Activated CD4-positive, alpha-beta T cell treated with anti-CD3 and anti-CD28 coated beads, Interleukin-10, Interleukin-2, amounts not matched to agents 100 ng/mL and 50 ng/mL, durations not matched to agents 16 hours and 8 hours (primary cell): ENCODE data around the gene MMEL1.
A peak's percentile ranks its signal among the peaks of the same experiment; 100 is the strongest.

Experiments used
- DNase-seq: peaks from one replicate; pipeline ENCODE4 v3.0.0-alpha.2; 2020

The MMEL1 gene

DNA sequence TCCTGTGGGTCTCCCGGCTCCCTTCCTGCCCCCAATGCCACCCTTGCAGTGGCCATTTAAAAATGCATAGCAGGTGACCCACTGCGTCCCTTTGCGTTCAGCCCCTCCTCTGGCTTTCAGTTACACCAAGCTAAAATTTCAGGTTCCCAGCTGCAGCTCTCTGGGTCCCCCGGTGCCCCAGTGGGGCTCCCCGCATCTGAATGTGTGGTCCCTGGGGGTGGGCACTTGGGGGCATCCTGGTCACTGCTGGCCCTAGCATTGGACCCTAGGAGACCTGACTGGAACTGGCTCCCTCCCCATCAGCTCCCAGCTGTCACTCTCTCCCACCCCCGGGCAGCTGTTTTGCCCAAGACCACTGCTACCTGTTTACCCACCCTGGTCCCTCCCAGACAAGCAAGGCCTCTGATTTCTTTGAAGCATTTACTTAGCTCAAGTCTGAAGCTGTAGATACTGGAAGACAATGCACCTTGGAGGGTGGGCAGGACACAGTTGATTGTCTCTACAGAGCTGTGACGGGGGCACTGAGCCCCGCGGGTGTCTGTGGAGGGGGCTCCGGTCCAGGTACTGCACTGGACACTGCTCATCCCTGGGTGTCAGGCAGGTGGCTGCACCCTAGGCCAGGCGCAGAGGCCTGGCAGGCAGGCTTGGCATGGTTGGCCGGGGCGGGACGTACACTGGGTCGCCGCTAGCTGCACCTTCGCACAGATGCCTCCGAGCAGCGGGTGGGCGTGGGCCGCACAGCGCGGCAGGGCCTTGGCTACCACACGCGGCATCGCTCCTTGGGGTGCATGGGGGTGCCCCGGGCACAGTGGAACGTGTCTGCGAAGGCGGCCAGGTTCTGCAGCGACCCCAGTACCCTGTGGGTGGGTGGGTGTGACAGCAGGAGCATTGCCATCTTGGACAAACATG, 42.3 kb downstream of the MMEL1 start:
- DNase-seq, result no peak

DNA sequence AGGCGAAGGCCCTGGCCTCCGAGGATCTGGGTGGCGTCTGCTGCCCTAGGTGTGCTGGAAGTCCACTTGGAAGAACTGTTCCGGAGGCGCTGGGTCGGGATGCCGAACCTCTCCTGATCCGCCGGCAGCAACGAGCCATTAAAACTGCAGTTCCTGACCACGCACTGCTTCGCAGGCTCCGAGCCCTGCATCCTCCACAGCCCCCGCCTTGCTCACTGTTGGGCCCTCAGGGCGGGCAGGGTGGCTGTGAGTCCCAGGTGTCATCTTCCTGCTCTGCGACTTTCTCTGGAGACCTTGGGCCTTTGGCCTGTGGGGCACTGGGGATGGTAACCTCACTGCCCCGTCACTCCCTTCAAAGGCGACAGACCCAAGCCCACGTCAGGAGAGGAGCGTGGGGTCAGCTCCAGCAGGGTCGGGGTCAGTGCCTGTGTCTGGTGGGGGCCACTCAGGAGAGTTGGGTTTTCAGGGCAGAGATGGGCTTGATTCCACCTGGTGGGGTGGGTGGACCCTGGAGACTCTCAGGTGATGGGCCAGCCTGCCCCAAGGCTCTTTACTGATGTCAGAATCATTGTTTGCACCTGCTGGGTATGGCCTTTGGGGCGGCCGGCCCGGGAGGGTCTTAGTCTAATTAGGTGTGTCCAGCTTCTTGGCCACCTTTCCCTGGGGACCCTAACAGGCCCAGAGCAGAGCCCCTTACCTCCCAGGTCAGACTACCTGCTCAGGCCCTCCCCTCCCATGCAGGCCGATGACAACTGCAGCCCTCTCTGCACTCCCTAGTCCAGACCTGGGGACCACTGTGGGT, 43.2 kb downstream of the MMEL1 start:
- no peak for DNase-seq

DNA sequence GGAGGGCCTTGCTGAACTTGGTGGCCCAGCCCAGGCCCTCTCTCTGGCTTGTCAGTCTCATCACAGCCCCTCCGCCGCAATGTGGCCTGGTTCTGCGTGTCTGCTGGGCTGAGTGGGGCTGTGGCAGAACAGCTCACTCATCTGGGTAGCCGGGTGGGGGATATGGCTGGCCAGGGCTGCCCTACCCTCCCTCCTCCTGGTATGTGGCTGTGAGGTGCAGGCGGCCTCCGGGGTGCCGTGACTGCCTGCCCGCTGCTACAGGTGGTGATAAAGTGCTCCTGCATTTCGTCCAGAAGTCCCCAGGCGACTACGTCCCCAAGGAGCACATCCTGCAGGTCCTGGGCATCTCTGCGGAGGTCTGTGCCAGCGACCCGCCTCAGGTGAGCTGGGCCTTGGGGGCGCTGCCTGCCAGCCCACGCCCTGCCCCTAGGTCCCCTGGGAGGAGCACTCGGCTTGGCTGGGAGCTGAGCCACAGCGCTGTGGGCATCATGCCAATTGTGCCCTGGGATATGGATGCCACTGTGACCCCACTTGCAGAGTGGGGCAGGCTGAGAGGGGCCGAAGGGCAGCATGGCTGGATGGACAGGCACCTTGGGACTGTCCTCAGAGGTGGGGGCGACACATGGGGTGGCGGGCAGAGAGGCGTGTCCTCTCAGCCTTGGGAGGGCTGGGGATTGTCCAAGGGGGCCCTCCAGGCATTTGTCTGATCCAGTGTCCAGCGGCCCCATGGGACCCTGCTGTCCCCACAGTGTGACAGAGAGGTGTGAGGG, 44.0 kb downstream of the MMEL1 start:
- no peak for DNase-seq

DNA sequence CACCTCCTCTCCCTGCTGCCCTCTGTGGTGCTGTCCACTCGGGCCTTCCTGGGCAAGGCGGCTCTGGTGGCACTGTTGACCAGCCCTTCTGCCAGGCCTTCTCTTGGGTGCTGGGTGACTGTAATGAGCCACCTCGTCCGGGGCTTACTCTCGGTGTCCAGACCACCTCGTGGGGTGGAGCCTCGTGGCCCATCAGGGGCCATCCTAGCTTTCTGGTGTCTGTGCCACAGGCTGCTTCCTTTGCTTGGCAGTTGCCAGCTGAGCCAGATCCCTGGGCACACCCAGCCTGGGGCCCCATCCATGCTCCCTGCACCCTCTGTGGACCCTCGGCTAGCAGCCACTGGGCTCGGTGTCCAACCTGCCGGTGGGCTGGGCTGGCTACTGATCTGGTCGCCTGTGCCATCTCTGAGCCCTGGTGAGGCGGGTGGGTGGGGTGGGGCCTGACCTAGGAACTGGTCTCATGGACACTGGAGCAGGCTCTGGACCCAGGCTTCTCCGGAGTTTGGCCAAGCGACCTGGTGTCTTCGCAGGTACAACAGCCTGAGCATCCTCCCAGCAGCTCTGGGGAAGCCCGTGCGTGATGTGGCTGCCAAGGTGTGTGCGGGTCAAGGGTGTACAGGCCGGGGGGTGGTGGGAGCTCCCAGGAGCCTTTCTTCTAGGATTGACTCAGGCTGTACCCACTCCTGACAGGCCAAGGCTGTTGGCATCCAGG, 44.8 kb downstream of the MMEL1 start:
- no peak for DNase-seq

DNA sequence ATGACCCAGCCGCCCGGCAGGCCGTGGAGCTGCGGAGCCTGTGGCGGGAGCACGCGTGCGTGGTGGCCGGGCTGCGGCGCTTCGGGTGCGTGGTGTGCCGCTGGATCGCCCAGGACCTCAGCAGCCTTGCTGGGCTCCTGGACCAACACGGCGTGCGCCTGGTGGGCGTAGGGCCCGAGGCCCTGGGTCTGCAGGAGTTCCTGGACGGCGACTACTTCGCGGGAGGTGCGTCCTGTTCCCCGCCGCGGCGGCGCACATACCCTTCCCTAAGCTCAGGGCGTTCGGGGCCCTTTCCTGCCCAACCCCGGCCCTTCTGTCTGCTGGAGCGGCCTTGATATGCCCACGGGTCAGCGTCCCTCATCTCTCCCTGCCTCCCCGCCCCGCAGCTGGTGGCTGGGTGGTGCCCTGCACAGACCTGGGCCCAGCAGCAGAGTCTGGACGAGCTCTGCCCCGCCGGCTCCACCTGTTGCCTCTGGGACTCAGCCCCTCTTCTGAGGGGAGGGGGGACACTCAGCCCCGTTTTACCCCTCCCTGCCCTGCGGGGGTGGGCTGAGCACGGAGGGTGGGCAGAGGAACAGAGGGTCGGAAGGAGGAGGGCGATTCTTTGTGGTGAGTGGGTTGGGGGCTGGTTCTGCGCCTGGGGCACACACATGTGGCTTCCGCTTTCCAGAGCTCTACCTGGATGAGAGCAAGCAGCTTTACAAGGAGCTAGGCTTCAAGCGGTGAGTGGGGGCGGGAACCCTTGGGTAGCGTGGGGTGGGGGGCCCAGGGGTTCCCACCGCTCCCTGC, 45.6 kb downstream of the MMEL1 start:
- peak; percentile 23 for DNase-seq

DNA sequence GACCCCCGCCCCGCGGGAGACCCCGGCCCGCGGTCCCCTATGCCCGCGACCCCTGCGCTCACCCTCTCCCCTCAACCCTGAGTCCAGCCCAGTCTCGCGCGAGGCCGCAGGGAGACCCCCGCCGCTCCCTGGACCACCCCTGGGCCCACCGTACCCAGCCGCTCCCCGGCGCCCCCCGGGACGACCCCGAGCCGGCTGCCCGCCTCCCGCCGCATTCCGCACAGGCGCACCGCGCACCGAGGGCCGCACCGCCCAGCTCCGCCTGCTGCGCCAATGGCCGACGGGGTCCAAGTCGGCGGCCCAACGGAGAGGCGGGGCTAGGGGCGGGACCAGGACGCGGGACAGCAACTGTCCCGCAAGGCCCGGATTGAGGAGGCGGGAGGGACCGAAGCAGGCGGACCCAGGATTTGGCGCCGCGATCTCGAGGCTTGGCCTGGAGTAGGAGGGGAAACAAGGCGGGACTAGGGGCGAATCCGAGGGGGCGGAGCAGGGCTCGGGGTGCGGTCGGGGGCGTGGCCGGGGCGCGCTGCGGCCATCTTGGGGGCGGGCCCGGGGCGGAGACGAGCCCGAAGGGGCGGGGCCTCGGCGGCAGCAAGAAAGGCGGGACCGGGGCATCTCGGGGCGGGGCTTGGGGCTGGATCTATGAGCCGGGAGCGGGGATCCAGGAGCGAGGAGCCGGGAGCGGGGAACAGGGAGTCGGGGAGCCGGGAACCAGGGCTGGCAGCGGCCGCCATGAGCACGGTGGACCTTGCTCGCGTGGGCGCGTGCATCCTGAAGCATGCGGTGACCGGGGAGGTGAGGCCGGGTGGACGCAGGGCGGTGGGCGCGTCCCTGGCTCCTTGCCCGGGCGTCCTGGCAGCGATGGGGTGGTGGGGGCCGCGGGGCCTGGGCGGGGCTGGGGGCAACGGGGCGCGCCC, 46.4 kb downstream of the MMEL1 start, which contains the start of gene PRXL2B:
TSS of gene PRXL2B (plus strand) at position 624 of the 917 bp plus-strand sequence. CDS start at position 733, 109 bp downstream.
- DNase-seq, result peak; percentile 99

DNA sequence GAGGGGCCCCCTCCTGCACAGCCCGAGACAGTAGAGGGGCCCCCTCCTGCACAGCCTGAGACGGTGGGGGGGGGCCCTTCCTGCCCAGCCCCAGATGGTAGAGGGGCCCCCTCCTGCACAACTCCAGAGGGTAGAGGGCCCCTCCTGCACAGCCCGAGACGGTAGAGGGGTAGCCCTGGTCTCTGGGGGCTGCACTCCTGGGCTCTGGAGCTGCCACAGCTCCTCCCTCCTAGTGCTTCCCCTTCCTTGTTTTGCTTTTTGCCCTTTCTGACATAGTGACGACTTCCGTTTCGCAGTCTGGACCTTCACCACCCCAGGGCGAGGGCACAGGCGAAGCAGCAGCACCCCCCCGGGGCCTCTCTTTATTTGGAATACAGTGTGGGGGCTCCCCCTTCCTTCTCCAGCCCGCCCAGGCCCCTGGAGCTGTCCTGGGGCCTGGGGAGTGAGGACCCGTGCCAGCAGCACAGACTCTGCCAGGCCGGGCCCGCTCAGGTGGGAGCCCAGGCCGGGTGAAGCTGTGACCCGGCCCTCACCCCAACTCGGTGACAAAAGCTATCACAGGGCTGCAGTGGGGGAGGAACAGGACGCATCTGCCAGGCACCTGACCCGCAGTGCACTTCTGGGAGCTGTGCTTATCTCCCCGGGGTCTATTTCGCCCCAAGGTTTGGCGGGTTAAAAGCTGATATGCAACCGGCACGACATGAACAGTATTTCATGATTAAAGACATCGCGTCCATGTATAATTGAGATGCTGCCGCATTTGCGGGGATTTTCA, 47.3 kb downstream of the MMEL1 start:
- peak; percentile 82 for DNase-seq

DNA sequence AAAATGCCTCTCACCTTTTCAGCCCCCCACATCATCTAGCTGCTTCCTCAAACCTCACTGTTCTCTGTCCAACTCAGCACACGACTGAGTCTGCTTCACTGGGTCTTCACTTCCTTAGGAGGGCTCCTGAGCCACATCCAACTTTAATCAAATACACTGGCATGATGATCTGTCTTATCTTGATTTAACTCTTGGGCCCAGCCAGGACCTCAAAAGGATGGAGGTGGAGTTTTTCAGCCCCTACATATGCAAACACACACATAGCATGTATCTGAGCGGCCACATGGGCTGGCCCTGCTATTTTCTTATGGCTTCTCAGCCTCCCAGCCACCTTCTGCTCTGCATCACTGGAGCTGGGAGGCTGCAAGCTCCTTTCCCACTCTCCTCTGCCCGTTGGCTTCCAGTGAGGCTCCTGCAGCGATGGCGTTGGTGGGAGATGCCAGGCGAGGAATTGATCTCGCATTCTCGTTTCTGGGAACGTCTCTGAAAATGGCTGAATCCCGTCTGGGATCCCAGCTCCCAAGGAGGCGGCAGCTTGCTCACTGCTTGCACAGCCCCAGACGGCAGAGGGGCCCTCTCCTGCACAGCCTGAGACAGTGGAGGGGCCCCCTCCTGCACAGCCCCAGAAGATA, 48.0 kb downstream of the MMEL1 start:
- no peak for DNase-seq

DNA sequence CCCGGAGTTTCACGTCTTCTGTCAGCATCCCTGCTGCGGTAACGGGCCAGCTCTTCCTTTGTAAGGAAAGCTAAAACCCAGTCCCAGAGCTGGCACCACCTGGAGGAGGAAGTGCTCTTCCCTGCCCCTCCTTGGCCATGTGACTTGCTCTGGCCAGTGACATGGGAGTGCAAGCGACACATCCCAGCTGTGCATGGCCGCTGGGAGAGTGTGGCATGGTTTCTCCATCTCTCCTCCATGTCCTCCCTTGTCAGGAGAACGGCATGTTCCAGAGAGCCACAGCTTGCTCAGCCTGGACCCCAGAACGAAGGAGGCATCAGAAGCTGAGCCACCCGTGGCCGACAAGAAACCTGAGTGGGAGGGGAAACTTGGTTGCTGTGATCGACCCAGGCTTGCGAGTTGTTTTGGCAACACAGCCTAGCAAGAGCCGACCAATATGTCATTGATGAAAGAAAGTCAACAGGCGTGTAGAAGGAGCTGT, 48.9 kb downstream of the MMEL1 start:
- no peak for DNase-seq

DNA sequence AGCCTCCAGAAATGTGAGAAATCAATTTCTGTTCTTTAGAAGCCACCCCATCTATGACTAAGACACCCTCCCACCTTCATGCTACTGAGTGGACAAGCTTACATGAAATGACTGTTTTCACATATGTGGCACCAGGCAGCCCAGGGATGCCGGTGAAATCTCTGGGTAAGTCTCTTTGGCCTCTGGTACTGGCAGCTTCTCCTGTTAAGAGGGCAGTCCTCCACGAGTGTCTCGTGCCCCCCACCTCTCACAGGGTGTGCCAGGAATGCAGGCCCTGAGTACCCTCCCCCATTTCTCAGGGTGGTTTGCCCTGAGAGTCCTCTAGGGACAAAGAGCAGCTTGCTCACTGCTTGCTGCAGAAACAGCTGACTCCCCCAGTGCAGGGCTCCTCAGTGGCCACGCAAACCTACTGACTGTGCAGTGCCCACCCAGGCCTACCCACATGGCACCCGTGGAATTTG, 49.5 kb downstream of the MMEL1 start:
- no peak for DNase-seq

DNA sequence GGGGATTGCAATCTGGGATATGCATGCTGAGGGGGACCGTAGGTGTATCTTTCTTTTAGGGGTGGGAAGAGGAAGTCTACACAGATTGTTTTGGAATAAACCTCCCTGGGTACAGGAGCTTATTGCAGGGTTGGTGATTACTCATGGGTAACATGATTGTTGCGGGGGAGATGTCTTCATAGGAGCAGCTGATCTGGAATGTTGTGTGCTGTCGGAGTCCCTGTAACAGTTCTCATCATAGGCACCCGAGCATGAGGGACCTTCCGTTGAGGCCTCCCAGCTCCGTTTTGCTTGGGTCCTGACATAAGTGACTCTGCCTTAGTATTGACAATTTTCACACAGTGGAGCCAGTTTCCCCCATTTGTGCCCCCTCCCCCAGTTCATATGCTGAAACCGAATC, 50.4 kb downstream of the MMEL1 start:
- no peak for DNase-seq

DNA sequence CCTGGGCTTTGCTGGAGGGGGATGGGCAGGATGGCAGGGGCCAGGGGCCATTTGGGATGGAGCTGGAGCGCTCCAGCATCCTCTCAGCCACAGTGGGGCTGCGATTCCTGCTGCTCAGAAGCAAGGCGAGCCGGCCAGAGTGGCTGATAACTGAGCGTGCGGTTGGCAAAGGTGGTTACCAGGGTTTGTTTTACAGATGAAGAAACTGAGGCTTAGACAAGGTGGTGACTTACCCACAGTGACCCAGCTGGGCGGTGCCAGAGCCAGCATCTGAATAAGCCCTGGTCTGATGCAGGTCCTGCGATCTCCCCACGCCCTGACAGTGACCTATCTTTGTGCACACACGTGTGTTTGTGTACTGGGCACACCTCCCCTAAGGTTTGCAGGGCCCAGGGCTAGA, 52.1 kb downstream of the MMEL1 start:
- no peak for DNase-seq

DNA sequence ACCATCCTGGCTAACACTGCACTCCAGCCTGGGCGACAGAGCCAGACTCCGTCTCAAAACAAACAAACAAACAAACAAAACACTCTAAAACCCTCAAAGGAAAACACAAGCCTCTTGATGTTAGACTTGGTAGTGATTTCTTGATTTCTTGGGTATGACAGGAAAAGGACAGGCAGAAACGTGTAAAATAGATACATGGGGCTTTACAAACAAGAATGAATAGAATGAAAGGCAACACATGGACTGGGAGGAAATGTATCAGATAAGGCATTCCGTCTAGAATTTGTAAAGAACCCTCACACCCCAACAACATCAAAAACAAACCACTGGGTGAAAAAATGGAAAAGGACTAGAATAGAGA, 54.1 kb downstream of the MMEL1 start:
- DNase-seq, result no peak

DNA sequence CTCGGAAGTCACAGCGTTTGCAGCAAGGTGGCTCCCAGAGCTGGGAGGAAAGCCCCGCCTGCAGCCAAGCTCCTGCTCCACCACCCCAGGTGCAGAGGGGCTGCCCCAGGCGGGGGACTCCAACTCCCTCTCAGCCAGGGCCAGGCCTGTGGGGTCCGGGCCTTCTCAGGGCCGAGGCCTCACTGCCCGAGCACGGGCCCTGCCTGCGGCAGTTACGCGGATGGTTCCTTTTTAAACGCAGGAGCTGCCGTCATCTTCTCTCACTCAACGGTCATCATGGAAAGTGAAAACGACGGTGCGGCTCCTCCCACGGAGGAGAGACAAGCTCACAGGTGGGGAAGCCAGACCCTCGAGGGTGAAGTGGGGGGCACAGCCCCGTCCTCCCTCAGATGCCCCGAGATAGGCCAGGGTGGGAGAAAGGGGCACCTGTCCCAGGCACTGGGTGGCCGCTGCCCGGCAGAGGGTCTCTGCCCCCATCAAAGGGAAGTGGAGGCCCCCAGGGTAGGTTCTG, 55.2 kb downstream of the MMEL1 start:
- DNase-seq, result peak; percentile 61

DNA sequence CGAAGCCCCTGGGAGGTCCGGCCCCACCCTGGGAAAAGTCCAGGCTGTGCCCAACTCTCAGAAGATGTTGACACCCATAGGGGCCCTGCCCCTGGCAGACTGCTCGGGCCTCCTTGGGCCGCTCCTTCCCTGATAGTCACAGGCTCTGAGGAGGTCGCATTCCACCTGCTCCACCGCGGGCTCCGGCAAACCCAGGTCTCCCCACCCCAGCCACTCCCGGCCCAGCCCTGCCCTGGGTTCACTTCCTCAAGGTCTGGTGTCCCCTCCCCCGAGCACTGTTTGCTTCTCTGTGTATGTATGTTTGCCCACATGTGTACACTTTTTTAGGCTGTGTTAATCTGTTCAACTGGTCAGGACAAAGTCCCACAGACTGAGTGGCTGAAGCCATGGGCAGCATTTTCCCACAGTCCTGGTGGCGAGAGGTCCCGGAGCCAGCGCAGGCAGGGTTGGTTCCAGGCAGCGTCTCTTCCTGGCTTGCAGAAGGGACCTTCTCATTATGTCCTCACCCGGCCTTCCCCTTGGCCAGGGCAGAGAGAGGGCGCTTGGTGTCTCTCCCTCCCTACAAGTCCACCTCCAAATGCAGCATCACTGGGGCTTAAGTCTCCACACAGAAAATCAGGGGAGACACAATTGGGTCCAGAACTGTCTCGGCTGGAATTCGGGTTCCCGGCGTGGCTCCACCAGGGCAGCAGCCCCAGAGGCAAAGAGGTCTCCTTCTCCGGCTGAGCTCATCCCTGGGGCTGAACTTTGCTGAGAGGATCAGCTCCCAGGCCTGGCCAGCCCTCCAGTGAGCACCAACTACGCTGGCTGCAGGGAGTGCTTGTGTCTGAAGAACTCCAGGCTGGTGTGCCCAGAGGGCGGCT, 56.8 kb downstream of the MMEL1 start:
- DNase-seq, result no peak

DNA sequence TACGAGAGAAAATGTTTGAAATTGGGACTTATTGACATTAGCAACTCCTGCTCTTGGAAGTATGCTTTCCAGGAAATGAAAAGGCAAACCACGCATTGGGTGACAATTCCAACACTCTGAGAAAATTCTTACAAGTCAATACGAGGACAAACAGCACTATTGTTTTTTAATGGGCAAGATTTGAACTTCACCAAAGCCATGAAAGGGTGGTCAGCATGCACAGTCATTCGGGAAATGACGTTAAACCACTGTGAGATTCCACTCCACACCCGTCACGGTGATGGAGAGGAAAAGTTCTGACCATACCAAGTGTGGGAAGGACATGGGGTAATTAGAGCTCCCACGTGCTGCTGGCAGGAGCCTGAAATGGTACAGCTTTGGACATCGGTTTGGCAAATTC, 58.5 kb downstream of the MMEL1 start:
- no peak for DNase-seq

DNA sequence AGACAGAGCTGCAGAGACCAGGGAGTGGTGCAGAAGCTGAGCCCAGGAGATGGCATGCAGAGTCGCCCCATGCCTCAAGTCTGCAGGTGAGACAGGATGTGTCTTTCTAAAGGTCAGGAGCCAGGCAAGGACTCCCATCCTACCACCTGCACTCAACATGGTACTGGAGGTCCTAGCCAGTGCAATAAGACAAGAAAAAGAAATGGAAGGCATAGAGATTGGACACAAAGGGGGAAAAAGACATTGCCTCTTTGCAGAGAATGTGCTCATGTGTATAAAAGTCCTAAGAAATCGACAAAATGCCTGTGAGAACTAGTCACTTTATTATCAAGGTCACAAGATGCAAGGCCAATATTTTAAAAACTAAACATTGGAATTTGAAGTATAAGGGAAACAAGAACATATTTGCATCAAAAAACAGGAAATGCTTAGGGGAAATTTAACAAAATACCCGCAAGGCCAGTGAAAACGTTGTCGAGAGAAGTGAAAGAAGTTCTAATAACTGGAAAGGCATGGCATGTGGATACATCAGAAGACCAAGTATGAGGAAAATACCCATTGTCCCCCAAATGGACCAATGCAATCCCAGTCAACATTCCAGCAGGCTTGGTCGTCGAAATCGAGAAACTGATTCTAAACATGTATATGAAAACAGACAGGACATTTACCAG, 59.4 kb downstream of the MMEL1 start:
- DNase-seq, result no peak
